Esophagus muscularis mucosa (tissue), 4 donors: ENCODE measurements around the gene RARB. TPM values are rescaled to one million over a fixed set of nuclear protein-coding genes. Genes with fewer than 3 reads are reported as not detected.

ENCODE experiments used
- DNase-seq: peaks from one replicate; pipeline ENCODE4 v3.0.0-alpha.2; 2017; ENCODE audit errors: extremely low spot score
- H3K27ac ChIP-seq, 4 donors: fragments of 200-600 bp; sonication (generic); replicated peaks in 1 of 4; 1 replicate in 3 of 4; 2 replicates in 1 of 4; pipeline ENCODE4 v1.5.1; 2016 to 2019; ENCODE audit warnings: mild to moderate bottlenecking in 1 of 4
- H3K27me3 ChIP-seq, 4 donors: fragments of 200-600 bp; sonication (generic); one replicate each; pipeline versions ENCODE4 v1.5.1 to v1.6.0; 2016 to 2019
- H3K36me3 ChIP-seq, 4 donors: fragments of 200-600 bp; sonication (generic); one replicate each; pipeline ENCODE4 v1.5.1; 2016 to 2019
- H3K4me1 ChIP-seq, 4 donors: fragments of 200-600 bp; sonication (generic); one replicate each; pipeline ENCODE4 v1.5.1; 2016 to 2019
- H3K4me3 ChIP-seq, 4 donors: fragments of 200-600 bp; sonication (generic); 1 replicate in 2 of 4; 2 replicates in 2 of 4; pipeline ENCODE4 v1.5.1; 2016 to 2019; ENCODE audit warnings: mild to moderate bottlenecking in 4 of 4, moderate library complexity in 1 of 4
- H3K9me3 ChIP-seq, 4 donors: fragments of 200-600 bp; sonication (generic); 1 replicate in 3 of 4; 2 replicates in 1 of 4; pipeline ENCODE4 v1.5.1; 2016 to 2019
- CTCF ChIP-seq, 3 experiments: fragments of 200-600 bp in 2 of 3; fragments of 450-650 bp in 1 of 3; sonication (generic) in 2 of 3; IDR thresholded peaks; one replicate each; pipeline ENCODE4 v1.5.1; 2017 to 2019; ENCODE audit warnings: antibody characterized with exemption in 3 of 3, mild to moderate bottlenecking in 2 of 3, moderate library complexity in 1 of 3
- EP300 ChIP-seq: sonication (generic); formaldehyde crosslinking; IDR thresholded peaks from one replicate; pipeline ENCODE4 v1.6.1; 2017; ENCODE audit warnings: antibody characterized with exemption
- POLR2A ChIP-seq: fragments of 450-650 bp; IDR thresholded peaks from one replicate; pipeline ENCODE4 v1.6.1; 2017; ENCODE audit warnings: antibody characterized with exemption, moderate library complexity, mild to moderate bottlenecking, low read depth
- POLR2AphosphoS5 ChIP-seq, 2 donors: sonication (generic); formaldehyde crosslinking; IDR thresholded peaks; one replicate each; pipeline ENCODE4 v1.6.1; 2017; ENCODE audit warnings: antibody characterized with exemption in 2 of 2
- WGBS: methylation state at CpG from one replicate; pipeline ENCODE4 v1.1.5; 2018; 5-methylcytosine and 5-hydroxymethylcytosine counted together
- intact Hi-C: fragments of 100-400 bp; cut with DNase I; formaldehyde crosslinking; loops from one replicate; pipeline ENCODE4 v1.15.1; 2023
- total RNA-seq, 4 donors: library from RNA; depleted of rRNA; stranded (reverse); fragments of >200 nt; gene quantifications; one replicate each; pipeline versions ENCODE4 v1.1.0 to v1.2.1, GENCODE V29; 2016

The RARB gene
- total RNA-seq, 4 donors from 2014 or later: 29.2 to 51.9 (median 40.9) TPM

DNA sequence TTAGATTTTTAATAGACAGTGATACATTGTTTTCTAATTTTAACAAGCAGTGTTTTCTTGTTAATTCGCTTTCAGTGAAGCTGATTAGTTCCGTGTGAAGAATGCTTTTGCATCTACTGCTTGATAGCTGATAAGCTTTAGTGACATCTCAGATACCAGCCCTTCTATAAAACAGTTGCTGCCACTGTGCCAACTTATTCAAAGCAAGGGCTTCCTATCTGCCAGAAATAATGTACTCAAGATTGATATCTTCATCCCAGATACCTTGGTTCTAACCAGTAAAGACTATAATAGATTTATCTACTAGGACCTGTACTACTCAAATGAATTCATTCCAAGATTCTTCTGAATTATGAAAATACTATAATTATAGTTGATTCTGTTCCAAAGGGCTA lies 30.4 kb downstream of the RARB start:
- WGBS: 36% methylated on average over 2 of the region's 2 CpGs
- peaks cover 53 to 98% (median 87%) of the 10 kb centered on the region in 4 donors for H3K4me1 ChIP-seq

GRCh38 chr3:25460751-25461150 lies 32.7 kb downstream of the RARB start:
- Histone ChIP-seq H3K9me3 (no peaks in the 10 kb centered on the region), H3K36me3 (peaks cover 0 to 11% (median 8%) of the 10 kb centered on the region in 4 donors), H3K27me3 (no peaks in the 10 kb centered on the region), H3K4me1 (peaks cover 40 to 95% (median 74%) of the 10 kb centered on the region in 4 donors), H3K4me3 (no peak overlapping the region), H3K27ac (peak overlapping the region in 2 of 4 donors; percentile 1 to 12)
- TF ChIP-seq POLR2AphosphoS5 (IDR thresholded peaks at IDR 0.05) (no peak), CTCF (IDR thresholded peaks at IDR 0.05) (no peak), POLR2A (no peak), EP300 (no peak)
- 74% methylated on average over 2 of the region's 2 CpGs for WGBS
- intact Hi-C loops: no loop called here
- DNase-seq: no peak

More for the DNA sequence above, 30.4 kb downstream of the RARB start:
- H3K4me3 ChIP-seq: no peak overlapping the region
- H3K9me3 ChIP-seq: no peaks in the 10 kb centered on the region
- DNase-seq: no peak
- H3K27ac ChIP-seq: peak overlapping the region; percentile 72 to 83 (median 80)
- H3K27me3 ChIP-seq: no peaks in the 10 kb centered on the region
- TF ChIP-seq POLR2A: no peak
- intact Hi-C loops: no loop called here
- H3K36me3 ChIP-seq: peaks cover 0 to 11% (median 8%) of the 10 kb centered on the region in 4 donors

GRCh38 chr3:25461946-25462345 lies 33.9 kb downstream of the RARB start:
- Histone ChIP-seq H3K27ac (peak overlapping the region in 1 of 4 donors; percentile 1), H3K27me3 (no peaks in the 10 kb centered on the region), H3K9me3 (no peaks in the 10 kb centered on the region), H3K36me3 (peaks cover 0 to 11% (median 8%) of the 10 kb centered on the region in 4 donors), H3K4me3 (no peak overlapping the region), H3K4me1 (peaks cover 38 to 96% (median 68%) of the 10 kb centered on the region in 4 donors)
- intact Hi-C loops: no loop called here
- DNase-seq: no peak
- no peak for TF ChIP-seq POLR2A
- no peak for TF ChIP-seq EP300
- TF ChIP-seq POLR2AphosphoS5 (IDR thresholded peaks at IDR 0.05): no peak
- TF ChIP-seq CTCF (IDR thresholded peaks at IDR 0.05): no peak
- 79% methylated on average over 3 of the region's 3 CpGs for WGBS

GRCh38 chr3:25462495-25462894 lies 34.4 kb downstream of the RARB start:
- peak overlapping the region in 1 of 4 donors; percentile 69 for H3K27ac ChIP-seq

GRCh38 chr3:25463836-25464418 lies 35.9 kb downstream of the RARB start:
- intact Hi-C loops: no loop called here
- peak; percentile 29 for DNase-seq
- Histone ChIP-seq H3K27ac (peak overlapping the region in 2 of 4 donors; percentile 53 to 69), H3K36me3 (peaks cover 0 to 11% (median 8%) of the 10 kb centered on the region in 4 donors), H3K4me3 (no peak overlapping the region), H3K27me3 (no peaks in the 10 kb centered on the region), H3K9me3 (no peaks in the 10 kb centered on the region), H3K4me1 (peaks cover 34 to 77% (median 55%) of the 10 kb centered on the region in 4 donors)
- no peak for TF ChIP-seq EP300
- TF ChIP-seq POLR2AphosphoS5 (IDR thresholded peaks at IDR 0.05): peak in 1 of 2 donors; percentile 19
- WGBS: 46% methylated on average over 3 of the region's 3 CpGs

More at GRCh38 chr3:25462495-25462894, 34.4 kb downstream of the RARB start:
- DNase-seq: no peak
- no peaks in the 10 kb centered on the region for H3K9me3 ChIP-seq
- H3K4me3 ChIP-seq: no peak overlapping the region
- H3K36me3 ChIP-seq: peaks cover 0 to 11% (median 8%) of the 10 kb centered on the region in 4 donors
- intact Hi-C loops: no loop called here
- H3K4me1 ChIP-seq: peaks cover 34 to 91% (median 63%) of the 10 kb centered on the region in 4 donors
- TF ChIP-seq POLR2A (no peak), EP300 (no peak), CTCF (IDR thresholded peaks at IDR 0.05) (no peak)
- no peaks in the 10 kb centered on the region for H3K27me3 ChIP-seq
- WGBS: 89% methylated on average over 1 of the region's 1 CpG
